Lower leg skin (tissue), 3 donors: ENCODE measurements around the gene PTPRO.

Source experiments
- CTCF ChIP-seq, 3 donors: fragments of 450-650 bp; IDR thresholded peaks; one replicate each; pipeline ENCODE4 v1.5.1; 2016; ENCODE audit warnings: antibody characterized with exemption in 3 of 3, mild to moderate bottlenecking in 3 of 3, moderate library complexity in 2 of 3
- POLR2A ChIP-seq, 2 donors: fragments of 450-650 bp; IDR thresholded peaks; one replicate each; pipeline ENCODE4 v1.6.1; 2016 to 2017; ENCODE audit warnings: antibody characterized with exemption in 2 of 2, mild to moderate bottlenecking in 1 of 2, moderate library complexity in 1 of 2

DNA sequence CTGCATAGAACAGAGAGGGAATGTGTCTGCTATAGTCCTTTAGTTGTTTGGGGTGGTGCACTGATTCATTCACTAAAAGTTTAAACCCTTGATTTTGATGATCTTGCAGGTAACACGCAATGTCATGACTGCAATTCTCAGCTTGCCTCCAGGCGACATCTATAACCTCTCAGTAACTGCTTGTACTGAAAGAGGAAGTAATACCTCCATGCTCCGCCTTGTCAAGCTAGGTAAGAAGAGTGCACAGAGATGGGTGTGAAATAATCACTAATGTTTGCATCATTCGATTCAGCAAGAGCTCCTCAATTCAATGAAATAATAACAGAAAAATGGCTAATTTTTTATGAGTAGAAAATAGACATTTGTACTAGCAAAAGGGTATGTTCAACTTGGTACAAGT is 203.7 kb downstream of the PTPRO start:
- TF ChIP-seq CTCF (IDR thresholded peaks at IDR 0.05) = no peak
- no peak for TF ChIP-seq POLR2A (IDR thresholded peaks at IDR 0.05)
